DMS53 (cell line): ENCODE measurements around the gene PCDHGA1.
"Not testable (repeated sequence)": the region's sequence is repeated elsewhere in the genome, so short reads cannot be mapped to it uniquely, and the experiment has no call there.

Experiments
- DNase-seq: peaks from one replicate; lab custom pipeline; 2025; lab: John Stamatoyannopoulos, UW

The PCDHGA1 gene

GRCh38 chr5:141349917-141350619 is 19.8 kb downstream of the PCDHGA1 start, which contains the start of gene PCDHGB1:
PCDHGB1 (plus strand) TSS chr5:141350099; CDS start chr5:141350261, 162 bp downstream.
- peak; percentile 94 for DNase-seq

GRCh38 chr5:141351591-141351990 is 21.3 kb downstream of the PCDHGA1 start:
- DNase-seq = no peak

- peak; percentile 45 for DNase-seq
Observed at GRCh38 chr5:141354900-141355469, 24.7 kb downstream of the PCDHGA1 start, which contains the start of gene PCDHGA4. PCDHGA4 (plus strand) TSS chr5:141355021; CDS start chr5:141355108, 87 bp downstream.

GRCh38 chr5:141355641-141356040 is 25.3 kb downstream of the PCDHGA1 start:
- no peak for DNase-seq

- no peak for DNase-seq
Observed at GRCh38 chr5:141356133-141356532, 25.8 kb downstream of the PCDHGA1 start.

GRCh38 chr5:141356950-141357349 is 26.6 kb downstream of the PCDHGA1 start:
- no peak for DNase-seq

GRCh38 chr5:141359790-141360426 is 29.6 kb downstream of the PCDHGA1 start, which contains the start of gene PCDHGB2:
PCDHGB2 (plus strand) TSS chr5:141359994; CDS start chr5:141360136, 142 bp downstream.
- DNase-seq = peak; percentile 63

- DNase-seq = no peak
Observed at GRCh38 chr5:141360685-141361084, 30.4 kb downstream of the PCDHGA1 start.

- no peak for DNase-seq
Observed at GRCh38 chr5:141362719-141363118, 32.4 kb downstream of the PCDHGA1 start.

- peak; percentile 20 for DNase-seq
Observed at GRCh38 chr5:141363952-141364660, 33.8 kb downstream of the PCDHGA1 start, which contains the start of gene PCDHGA5. PCDHGA5 (plus strand) TSS chr5:141364162; CDS start chr5:141364331, 169 bp downstream.

GRCh38 chr5:141366016-141366896 is 35.9 kb downstream of the PCDHGA1 start:
- DNase-seq = no peak

- peak; percentile 65 for DNase-seq
Observed at GRCh38 chr5:141369994-141370848, 39.9 kb downstream of the PCDHGA1 start, which contains the start of gene PCDHGB3. PCDHGB3 (plus strand) TSS chr5:141370242; CDS start chr5:141370395, 153 bp downstream.

- DNase-seq = no peak
Observed at GRCh38 chr5:141371572-141372475, 41.5 kb downstream of the PCDHGA1 start.

- peak; percentile 60 for DNase-seq
Observed at GRCh38 chr5:141373673-141374317, 43.5 kb downstream of the PCDHGA1 start, which contains the start of gene PCDHGA6. PCDHGA6 (plus strand) TSS chr5:141373891; CDS start chr5:141374084, 193 bp downstream.

GRCh38 chr5:141374627-141375026 is 44.3 kb downstream of the PCDHGA1 start:
- DNase-seq = no peak

GRCh38 chr5:141375444-141376155 is 45.3 kb downstream of the PCDHGA1 start:
- not testable (repeated sequence) for DNase-seq

- peak; percentile 58 for DNase-seq
Observed at GRCh38 chr5:141382469-141383294, 52.4 kb downstream of the PCDHGA1 start, which contains the start of gene PCDHGA7. PCDHGA7 (plus strand) TSS chr5:141382742; CDS start chr5:141382900, 158 bp downstream.
